ENCODE data around the gene PKD2L2.
A peak's percentile ranks its signal among the peaks of the same experiment; 100 is the strongest.
"Not testable (repeated sequence)": the region's sequence is repeated elsewhere in the genome, so short reads cannot be mapped to it uniquely, and the experiment has no call there.

The PKD2L2 gene

GRCh38 chr5:137888466-137888862, 793 bp upstream of the PKD2L2 start:
- DNase-seq (ENCODE audit: low read depth), result no peak

DNA sequence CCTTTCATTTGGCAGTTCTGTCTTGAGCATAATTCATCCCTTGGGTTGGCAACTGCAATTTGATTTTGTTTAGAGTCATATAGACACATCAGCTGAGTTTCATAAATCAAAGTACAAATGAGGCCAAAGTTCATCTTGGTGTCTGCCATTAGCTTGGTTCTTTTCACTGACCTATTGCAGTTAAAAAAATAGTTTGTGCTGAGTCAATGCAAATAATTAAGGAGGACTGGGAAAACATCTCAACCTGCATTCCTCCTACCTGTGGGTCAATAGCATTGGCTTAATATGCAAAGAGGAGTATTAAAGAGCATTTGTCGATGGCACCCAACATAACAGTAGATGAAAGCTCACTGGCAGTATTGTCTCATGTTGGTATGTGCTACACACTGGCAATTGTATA, 1.6 kb downstream of the PKD2L2 start:
- no peak for DNase-seq (ENCODE audit: low read depth)

- no peak for DNase-seq (ENCODE audit: low read depth)
Observed at GRCh38 chr5:137891849-137892248, 2.6 kb downstream of the PKD2L2 start.

GRCh38 chr5:137894586-137894985, 5.3 kb downstream of the PKD2L2 start:
- no peak for DNase-seq (ENCODE audit: low read depth)

- no peak for DNase-seq (ENCODE audit: low read depth)
Observed at GRCh38 chr5:137896560-137896959, 7.3 kb downstream of the PKD2L2 start.

DNA sequence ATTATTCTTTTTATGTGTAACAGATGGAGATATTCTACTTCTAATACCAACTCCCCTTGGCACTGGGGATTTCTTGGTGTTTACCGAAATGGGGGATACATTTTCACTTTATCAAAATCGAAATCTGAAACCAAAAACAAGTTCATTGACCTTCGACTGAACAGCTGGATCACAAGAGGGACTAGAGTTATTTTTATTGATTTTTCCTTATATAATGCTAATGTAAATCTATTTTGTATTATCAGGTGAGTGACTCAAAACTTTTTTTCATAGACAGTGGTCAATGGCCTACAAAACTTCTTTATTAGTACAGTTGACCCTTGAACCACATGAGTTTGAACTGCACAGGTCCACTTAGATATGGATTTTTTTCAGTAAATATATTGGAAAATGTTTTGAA, 10.2 kb downstream of the PKD2L2 start:
- DNase-seq (ENCODE audit: low read depth), result no peak

DNA sequence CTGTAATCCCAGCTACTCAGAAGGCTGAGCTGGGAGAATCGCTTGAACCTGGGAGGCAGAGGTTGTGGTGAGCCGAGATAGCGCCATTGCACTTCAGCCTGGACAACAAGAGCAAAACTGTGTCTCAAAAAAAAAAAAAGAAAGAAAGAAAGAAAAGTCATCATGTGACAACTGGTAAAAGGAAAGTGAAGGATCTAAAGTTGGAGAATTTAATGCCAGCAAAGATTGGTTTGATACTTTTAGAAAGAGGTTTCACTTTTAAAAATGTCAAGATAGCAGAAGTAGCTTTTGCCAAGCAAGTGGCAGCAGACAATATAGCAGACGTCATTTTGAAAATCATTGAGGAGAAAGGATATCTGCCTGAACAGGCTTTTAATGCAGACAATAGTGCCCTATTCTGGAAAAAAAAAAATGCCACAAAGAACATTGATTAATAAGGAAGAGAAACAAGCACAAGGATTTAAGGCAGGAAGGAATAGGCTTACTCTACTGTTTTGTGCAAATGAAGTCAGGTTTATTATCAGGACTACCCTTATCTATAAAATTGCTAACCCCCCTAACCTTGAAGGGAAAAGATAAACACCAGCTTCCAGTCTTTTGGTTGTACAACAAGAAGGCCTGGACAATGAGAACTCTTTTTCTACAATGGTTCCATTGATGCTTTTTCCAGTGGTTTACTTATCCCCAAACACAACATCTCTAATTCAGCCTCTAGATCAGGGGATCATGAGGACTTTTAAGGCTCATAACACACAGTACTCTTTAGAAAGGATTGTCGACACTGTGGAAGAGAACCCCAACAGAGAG, 12.0 kb downstream of the PKD2L2 start:
- no peak for DNase-seq (ENCODE audit: low read depth)

DNA sequence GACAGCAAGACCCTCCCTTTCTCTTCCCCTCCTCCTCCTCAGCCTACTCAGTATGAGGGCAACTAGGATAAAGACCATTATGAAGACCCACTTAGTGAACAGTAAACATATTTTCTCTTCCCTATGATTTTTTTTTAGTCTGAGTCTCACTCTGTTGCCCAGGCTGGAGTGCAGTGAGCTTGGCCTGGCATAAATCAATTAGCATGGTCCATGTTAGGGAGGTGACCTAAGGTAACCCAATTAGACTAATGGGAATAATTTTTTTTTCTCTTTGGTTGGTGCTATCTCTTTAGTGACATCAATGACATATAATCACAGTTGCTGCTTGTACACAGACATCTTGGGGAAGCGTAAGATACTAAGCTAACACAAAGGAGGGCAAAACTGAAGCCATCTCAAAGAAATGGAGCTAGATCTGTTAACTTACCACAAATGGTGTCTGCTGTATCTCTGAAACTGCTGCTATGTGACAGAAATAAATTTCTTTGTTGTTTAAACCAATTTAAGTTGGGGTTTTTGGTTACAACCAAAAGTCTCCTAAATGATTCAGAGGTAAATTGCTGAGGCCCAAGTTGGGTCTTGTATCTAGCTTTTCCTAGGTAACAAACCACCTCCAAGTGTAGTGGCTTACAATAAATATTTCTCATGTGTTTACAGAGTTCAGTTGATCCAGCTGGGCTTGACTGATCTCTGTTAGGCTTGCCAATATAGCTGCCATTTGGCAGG, 13.3 kb downstream of the PKD2L2 start:
- DNase-seq (ENCODE audit: low read depth), result no peak

GRCh38 chr5:137914758-137915157, 25.5 kb downstream of the PKD2L2 start:
- no peak for DNase-seq (ENCODE audit: low read depth)

DNA sequence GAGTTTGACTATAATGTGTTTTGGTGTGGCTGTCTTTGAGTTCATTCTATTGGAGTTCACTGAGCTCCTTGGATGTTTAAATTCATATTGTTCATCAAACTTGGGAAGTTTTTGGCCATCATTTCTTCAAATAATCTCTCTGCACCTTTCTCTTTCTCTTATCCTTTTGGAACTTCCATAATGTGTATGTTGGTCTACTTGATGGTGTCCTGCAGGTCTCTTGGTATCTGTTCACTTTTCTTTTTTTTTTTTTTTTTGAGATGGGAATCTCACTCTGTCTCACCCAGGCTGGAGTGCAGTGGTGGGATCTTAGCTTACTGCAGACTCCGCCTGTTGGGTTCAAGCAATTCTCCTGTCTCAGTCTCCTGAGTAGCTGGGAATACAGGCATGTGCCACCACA, 27.7 kb downstream of the PKD2L2 start:
- DNase-seq (ENCODE audit: low read depth), result no peak

GRCh38 chr5:137921931-137922330, 32.7 kb downstream of the PKD2L2 start:
- peak; percentile 44 for DNase-seq (ENCODE audit: low read depth)

- DNase-seq (ENCODE audit: low read depth), result no peak
Observed at GRCh38 chr5:137923856-137924255, 34.6 kb downstream of the PKD2L2 start.

GRCh38 chr5:137932800-137933199, 43.5 kb downstream of the PKD2L2 start:
- DNase-seq (ENCODE audit: low read depth), result no peak

- no peak for DNase-seq (ENCODE audit: low read depth)
Observed at GRCh38 chr5:137933491-137933911, 44.2 kb downstream of the PKD2L2 start.

GRCh38 chr5:137935190-137935589, 45.9 kb downstream of the PKD2L2 start:
- DNase-seq (ENCODE audit: low read depth), result no peak

DNA sequence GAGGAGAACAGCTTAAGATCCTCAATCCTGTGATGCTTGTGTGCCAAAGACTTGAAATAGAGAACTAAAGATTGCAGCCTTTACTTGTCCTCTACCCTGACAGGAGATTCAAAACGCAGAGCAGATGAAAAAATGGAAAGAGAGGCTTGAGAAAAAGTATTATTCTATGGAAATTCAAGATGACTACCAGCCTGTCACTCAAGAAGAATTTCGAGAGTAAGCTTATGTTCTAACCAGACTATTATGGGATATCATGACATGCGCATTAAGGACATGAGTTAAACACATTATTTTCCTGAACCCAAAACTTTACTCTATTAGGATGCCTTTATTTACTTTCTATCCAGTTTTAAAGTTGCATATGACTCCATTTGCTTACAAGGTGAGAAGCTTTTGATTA, 46.4 kb downstream of the PKD2L2 start:
- DNase-seq (ENCODE audit: low read depth), result no peak

DNA sequence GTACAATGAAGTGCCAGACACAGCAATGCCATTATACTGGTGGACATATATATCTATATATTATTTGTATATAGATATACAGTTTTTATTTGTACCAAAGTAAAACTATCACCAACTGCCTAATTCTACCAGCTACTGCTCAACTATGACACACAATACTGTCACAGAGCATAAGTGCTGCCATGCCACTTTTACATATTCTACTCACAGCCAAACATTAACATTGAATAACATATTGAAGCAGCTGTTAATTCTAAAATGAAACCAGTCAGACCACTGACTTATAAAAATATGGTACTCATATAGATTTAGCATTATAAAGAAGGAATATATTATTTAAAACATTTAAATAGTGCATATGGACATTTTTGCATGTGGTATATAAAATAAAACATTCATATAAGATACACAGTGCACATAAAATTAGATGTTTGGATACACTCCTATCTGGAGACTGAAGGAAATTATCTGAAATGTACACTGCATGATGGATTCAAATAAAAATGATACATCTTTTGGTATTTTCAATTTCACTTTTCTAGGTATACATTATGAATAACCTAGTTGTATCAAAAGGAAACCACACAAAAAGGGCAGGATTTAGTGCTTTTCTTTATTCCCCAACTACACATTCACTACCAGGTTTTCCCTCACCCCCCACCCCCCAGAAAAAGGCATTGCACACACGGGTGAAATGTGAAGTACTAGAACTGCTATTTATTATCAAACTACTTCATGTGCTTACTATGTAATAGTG, 48.9 kb downstream of the PKD2L2 start:
- no peak for DNase-seq (ENCODE audit: low read depth)

DNA sequence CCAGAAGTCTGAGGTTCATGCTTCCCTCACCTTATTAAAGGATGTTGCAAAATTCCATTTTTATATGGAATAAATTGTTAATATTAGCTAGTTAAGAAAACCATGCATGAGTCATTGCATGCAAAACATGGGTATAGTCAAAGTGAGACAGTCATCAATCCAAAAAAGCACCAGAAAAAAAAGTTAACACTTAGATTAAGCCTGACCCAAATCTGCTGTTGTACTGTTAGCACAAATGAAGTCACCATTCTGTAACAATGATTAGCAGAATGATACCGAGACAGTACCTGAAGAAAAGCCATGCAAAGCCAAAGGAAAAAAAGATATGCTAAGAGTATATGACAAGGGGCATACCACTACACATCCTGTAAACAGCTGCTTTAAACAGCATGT, 49.5 kb downstream of the PKD2L2 start:
- no peak for DNase-seq (ENCODE audit: low read depth)

GRCh38 chr5:137939331-137939730, 50.1 kb downstream of the PKD2L2 start:
- no peak for DNase-seq (ENCODE audit: low read depth)

GRCh38 chr5:137944280-137944679, 55.0 kb downstream of the PKD2L2 start:
- not testable (repeated sequence) for DNase-seq (ENCODE audit: low read depth)

DNA sequence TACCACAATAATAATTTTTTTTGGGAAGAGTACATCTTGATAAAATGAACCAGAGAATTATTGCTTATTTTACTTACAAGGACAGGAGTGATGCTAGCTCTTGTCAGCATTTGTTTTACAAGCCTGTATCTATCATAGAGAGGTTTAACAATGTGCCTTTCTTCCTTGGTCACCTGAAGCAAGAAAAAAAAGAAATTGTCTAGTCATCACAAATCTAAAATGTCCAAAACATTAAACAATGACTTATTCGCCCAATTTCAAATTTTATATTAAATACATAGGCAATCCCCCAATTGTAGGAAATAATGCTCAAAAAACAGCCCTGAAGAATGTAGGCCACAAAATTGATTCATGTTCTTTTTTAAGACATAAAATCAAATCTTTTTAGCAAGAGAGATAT, 56.6 kb downstream of the PKD2L2 start:
- no peak for DNase-seq (ENCODE audit: low read depth)

DNA sequence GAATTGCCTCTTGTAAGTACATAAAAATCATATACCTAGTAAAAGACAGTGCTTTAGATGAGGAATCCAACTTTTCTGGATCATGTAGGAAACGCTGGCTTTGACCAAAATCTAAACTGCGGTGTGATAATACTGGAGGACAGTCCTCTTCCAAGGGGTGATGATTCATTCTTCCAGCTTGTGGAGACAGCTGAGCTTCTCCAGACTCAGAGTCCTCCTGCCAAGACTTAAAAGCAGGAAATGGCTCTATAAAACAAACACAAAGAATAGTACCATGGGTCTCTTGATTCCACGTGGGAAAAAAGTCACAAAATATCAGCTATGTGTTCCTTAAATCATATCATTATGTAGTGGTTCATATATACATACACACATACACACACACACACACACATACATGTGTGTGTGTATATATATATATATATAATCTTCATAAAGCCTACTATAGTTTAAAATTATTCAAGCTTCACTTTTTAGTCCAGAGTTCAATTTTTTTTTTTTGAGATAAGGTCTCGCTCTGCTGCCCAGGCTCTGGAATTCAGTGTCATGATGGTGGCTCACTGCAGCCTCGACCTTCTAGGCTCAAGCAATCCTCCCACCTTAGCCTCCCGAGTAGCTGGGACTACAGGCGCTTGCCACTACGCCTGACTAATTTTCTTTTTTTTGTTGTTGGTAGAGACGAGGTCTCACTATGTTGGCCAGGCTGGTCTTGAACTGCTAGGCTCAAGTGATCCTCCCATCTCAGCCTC, 65.0 kb downstream of the PKD2L2 start:
- peak; percentile 90 for DNase-seq (ENCODE audit: low read depth)
